ENCODE data around the gene RGS11.
"Not testable (repeated sequence)": the region's sequence is repeated elsewhere in the genome, so short reads cannot be mapped to it uniquely, and the experiment has no call there.

Gene RGS11

GRCh38 chr16:263182-263774, 12.5 kb downstream of the RGS11 start:
- DNase-seq (ENCODE audit: low read depth, low spot score) = no peak

- DNase-seq (ENCODE audit: low read depth, low spot score) = no peak
Measured at GRCh38 chr16:262121-262745, 13.5 kb downstream of the RGS11 start.

GRCh38 chr16:261031-261691, 14.6 kb downstream of the RGS11 start:
- DNase-seq (ENCODE audit: low read depth, low spot score) = no peak

- no peak for DNase-seq (ENCODE audit: low read depth, low spot score)
Measured at GRCh38 chr16:260326-260725, 15.4 kb downstream of the RGS11 start.

- no peak for DNase-seq (ENCODE audit: low read depth, low spot score)
Measured at GRCh38 chr16:259814-260253, 15.9 kb downstream of the RGS11 start.

GRCh38 chr16:259226-259625, 16.5 kb downstream of the RGS11 start:
- no peak for DNase-seq (ENCODE audit: low read depth, low spot score)

GRCh38 chr16:258091-258490, 17.7 kb downstream of the RGS11 start:
- not testable (repeated sequence) for DNase-seq (ENCODE audit: low read depth, low spot score)

GRCh38 chr16:255183-255582, 20.6 kb downstream of the RGS11 start:
- DNase-seq (ENCODE audit: low read depth, low spot score) = no peak

- DNase-seq (ENCODE audit: low read depth, low spot score) = no peak
Measured at GRCh38 chr16:254461-254860, 21.3 kb downstream of the RGS11 start.

GRCh38 chr16:253833-254232, 21.9 kb downstream of the RGS11 start:
- no peak for DNase-seq (ENCODE audit: low read depth, low spot score)

- DNase-seq (ENCODE audit: low read depth, low spot score) = no peak
Measured at GRCh38 chr16:252366-253337, 23.1 kb downstream of the RGS11 start.

GRCh38 chr16:249431-249830, 26.3 kb downstream of the RGS11 start:
- DNase-seq (ENCODE audit: low read depth, low spot score) = no peak

- DNase-seq (ENCODE audit: low read depth, low spot score) = no peak
Measured at GRCh38 chr16:247027-247426, 28.7 kb downstream of the RGS11 start.

GRCh38 chr16:245105-245504, 30.6 kb downstream of the RGS11 start:
- no peak for DNase-seq (ENCODE audit: low read depth, low spot score)

- DNase-seq (ENCODE audit: low read depth, low spot score) = no peak
Measured at GRCh38 chr16:243348-243747, 32.4 kb downstream of the RGS11 start.

GRCh38 chr16:242281-242680, 33.5 kb downstream of the RGS11 start:
- DNase-seq (ENCODE audit: low read depth, low spot score) = no peak

GRCh38 chr16:240559-240958, 35.2 kb downstream of the RGS11 start:
- no peak for DNase-seq (ENCODE audit: low read depth, low spot score)

GRCh38 chr16:239948-240277, 35.8 kb downstream of the RGS11 start:
- DNase-seq (ENCODE audit: low read depth, low spot score) = no peak

GRCh38 chr16:234468-235305, 41.1 kb downstream of the RGS11 start, which contains the start of gene FAM234A:
Gene FAM234A (plus strand): TSS chr16:234821. CDS start chr16:254414, 19,593 bp downstream.
- DNase-seq (ENCODE audit: low read depth, low spot score) = peak; percentile 56

GRCh38 chr16:230949-231348, 44.8 kb downstream of the RGS11 start:
- DNase-seq (ENCODE audit: low read depth, low spot score) = no peak

- DNase-seq (ENCODE audit: low read depth, low spot score) = not testable (repeated sequence)
Measured at GRCh38 chr16:230351-230750, 45.4 kb downstream of the RGS11 start.

Data from smooth muscle cell of the brain vasculature (primary cell).